GM21723 (cell line): Measurements from ENCODE around the gene EXT2.

Experiments used
- ATAC-seq: cut with Tn5 transposase; IDR thresholded peaks from one replicate; pipeline ENCODE4 v1.9.1; 2021; ENCODE audit warnings: mild to moderate bottlenecking, moderate library complexity; ENCODE audit not compliant: unreplicated experiment

Gene EXT2

DNA sequence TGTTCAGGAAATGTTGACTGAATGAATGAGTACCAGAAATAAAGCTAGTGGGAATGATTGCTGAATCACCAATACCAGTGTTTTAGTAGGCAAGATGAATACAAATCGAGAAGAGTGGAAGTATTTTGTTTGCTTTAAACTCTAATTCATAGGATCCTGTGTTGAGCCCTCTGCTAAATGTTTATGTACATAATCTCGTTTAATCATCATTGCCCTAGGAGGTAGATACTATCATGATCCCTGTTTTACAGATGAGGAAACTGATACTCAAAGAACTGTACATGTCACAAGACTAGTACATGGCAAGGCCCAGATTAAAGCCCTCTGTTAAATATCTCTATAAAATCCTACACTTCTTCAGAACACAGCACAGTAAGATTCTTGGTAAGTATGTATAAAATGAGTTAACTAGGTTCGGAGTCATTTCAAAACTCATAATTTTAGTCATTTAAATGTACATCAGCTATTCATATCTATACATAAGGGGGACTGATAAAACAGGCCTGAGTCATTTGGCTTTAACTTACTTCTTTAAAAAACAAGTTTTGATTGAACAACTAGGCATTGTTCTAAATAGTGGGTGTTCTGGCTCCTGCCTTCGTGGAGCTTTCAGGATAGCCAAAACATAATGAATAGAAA lies 97.1 kb downstream of the EXT2 start:
- no peak for ATAC-seq

- ATAC-seq: no peak
Observed at GRCh38 chr11:44193856-44194255, 98.4 kb downstream of the EXT2 start.

- ATAC-seq: no peak
Observed at GRCh38 chr11:44198146-44198724, 102.8 kb downstream of the EXT2 start.

GRCh38 chr11:44199298-44199697 lies 103.8 kb downstream of the EXT2 start:
- ATAC-seq: no peak

DNA sequence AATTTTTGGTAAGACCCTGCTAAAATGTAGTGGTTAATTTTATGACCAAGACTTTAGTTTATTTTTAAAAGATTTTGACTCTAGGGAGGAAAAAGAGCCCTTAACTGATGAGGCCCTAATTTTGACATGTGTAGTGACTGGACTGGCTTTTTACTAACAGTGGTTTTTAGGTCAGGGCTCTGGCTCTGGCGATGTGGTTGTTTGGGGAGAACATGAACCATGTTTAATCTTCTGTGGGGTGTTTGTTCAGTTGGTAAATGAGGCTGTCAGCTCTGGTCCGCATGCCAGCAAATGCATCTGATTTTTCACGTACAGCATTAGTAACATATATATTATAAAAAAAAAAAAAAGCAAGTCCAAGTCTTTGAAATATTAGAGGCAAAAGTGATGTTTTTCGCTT lies 104.3 kb downstream of the EXT2 start:
- no peak for ATAC-seq

DNA sequence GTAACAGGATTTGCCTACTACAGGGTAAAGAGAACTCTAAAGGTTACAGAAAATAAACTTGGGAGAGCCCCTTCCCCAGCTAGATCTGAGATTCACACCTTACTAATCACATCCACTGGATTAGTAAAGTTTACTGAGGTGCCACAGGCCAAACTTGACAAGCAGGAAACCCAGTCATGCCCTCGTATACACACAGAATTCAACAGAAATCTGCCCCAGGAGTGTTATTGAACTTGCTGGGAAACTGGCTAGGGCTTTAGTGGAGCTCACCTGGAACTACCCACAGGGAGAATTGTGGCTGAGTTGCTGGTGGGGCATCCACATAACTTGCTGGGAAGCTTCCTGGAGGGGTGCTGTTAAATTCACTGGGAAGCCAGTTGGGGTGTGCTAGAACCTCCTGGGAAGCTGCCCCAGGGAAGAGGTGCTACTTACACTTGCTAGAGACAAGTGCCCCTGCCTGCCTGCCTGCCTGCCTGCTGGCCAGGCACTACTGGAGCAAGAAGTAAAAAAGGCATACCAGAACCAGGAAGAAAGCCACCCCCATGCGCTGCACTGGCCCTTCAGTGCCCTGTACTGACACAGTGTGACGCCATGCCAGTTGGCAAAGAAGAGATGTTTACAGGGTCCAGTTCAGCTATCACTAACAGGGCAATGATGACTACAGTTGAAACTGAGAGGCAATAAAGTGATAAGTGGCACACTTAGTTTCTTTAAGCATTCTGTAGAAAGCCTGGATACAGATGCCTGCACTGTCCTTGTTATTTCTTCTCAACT lies 108.0 kb downstream of the EXT2 start:
- no peak for ATAC-seq

DNA sequence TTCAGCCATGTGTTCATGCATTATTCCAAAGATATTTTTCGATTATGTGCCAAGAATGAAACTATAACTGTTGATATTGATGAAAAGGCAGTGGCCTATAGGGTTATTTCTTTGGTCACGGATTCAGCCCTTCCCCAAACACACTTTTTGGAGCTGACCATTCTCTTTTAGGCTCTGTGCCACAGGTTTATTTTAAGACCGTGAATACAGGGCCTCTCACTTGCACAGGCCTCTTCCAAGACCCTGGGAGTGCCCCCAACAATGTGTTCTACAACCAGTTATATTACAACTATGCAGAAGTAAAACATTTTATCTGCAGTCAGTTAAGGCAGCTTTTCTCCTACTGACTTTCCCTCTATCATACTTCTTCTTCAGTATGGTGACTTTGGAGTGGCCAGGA lies 109.9 kb downstream of the EXT2 start:
- ATAC-seq: no peak

- ATAC-seq: no peak
Observed at GRCh38 chr11:44205836-44206235, 110.4 kb downstream of the EXT2 start.

GRCh38 chr11:44207292-44207691 lies 111.8 kb downstream of the EXT2 start:
- no peak for ATAC-seq

- no peak for ATAC-seq
Observed at GRCh38 chr11:44208976-44209603, 113.6 kb downstream of the EXT2 start.

DNA sequence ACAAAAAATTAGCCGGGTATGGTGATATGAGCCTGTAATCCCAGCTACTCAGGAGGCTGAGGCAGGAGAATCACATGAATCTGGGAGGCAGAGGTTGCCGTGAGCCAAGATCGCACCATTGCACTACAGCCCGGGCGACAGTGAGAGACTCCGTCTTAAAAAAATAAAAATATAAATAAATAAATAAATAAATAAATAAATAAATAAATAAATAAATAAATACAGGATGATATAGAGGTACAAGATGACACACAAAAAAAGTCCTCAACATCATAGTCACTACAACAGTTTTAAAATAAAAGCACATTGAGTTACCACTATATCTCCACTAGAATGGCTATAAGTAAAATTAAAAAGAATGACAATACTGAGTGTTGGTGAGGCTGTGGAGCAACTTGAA lies 116.7 kb downstream of the EXT2 start:
- no peak for ATAC-seq

- no peak for ATAC-seq
Observed at GRCh38 chr11:44213148-44213547, 117.7 kb downstream of the EXT2 start.

DNA sequence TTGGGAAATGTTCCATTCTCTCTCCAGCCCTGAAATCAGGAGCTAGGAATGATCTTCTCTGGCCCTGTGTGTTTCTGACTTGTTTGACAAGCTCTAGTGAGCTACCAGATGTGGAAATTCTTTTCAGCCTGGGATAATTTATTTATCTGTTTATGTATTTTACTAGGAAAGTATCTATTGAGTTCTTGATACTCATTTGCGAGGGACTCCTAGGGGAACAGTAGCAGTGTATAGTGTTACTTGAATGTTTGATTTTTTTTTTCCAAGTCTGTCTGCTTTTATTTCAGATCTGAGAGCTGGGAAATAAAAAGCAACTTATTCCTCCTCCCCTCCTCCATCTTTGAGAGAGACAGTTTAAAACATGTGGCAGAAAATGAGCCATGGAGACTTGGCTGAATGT lies 122.0 kb downstream of the EXT2 start:
- ATAC-seq: no peak

DNA sequence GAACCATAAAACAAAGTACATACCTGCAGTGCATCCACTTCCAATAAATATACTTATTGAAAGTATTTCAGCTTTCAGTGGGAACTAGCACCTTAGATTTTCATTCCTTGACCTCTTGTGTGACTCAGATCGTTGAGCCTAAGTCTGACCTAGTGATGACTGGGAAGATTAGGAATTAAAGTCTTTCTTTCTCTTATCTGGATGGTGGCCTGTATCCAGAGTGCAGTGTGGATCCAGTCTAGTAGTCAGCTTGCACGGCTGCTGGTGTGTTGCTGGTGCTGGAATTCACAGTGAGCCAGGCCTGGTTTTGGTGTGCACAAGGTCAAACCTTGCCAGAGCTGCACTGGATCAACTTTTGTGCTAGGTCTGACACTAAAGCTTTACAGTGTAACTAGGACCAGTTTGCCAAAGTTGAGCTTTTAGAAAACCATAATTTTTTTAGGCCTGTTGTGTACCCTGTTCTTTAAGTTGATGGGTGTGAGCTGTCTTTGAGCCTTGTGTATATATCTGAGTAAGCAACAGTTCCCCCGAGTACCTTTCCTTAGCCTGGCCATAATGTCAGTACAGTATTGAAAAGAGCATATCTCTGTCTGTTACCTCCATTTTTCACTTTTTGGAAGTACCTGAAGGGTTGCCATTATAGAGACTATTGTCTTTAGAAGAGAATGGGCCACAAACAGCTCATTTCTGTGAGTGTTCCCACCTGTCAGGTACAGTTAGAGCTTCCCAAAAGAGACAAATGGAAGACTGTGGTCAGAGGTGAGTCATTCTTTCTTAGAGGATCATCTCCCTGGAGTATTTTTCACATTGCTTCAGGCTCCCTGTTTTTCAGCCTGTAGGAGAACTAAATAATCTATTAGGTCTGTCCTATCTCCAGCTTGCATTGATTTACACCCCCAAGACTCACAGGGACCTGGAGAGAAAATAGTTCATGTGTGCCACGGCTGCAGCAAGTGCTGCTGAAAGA lies 124.6 kb downstream of the EXT2 start:
- no peak for ATAC-seq

GRCh38 chr11:44221456-44221855 lies 126.0 kb downstream of the EXT2 start:
- no peak for ATAC-seq

- no peak for ATAC-seq
Observed at GRCh38 chr11:44221992-44222391, 126.5 kb downstream of the EXT2 start.

DNA sequence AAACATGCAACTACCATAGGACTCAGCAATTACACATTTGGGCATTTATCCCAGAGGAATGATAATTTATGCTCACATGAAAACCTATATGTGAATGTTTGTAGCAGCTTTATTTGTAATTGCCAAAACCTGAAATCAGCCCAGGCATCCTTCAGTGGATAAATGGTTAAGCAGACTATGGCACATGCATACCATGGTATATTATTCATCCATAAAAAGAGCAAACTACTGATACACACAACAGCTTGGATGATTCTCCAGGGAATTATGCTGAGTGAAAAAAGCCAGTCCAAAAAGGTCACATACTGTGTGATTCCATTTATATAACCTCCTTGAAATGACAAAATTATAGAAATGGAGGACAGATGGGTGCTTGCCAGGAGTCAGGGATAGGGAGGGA lies 127.8 kb downstream of the EXT2 start:
- no peak for ATAC-seq

DNA sequence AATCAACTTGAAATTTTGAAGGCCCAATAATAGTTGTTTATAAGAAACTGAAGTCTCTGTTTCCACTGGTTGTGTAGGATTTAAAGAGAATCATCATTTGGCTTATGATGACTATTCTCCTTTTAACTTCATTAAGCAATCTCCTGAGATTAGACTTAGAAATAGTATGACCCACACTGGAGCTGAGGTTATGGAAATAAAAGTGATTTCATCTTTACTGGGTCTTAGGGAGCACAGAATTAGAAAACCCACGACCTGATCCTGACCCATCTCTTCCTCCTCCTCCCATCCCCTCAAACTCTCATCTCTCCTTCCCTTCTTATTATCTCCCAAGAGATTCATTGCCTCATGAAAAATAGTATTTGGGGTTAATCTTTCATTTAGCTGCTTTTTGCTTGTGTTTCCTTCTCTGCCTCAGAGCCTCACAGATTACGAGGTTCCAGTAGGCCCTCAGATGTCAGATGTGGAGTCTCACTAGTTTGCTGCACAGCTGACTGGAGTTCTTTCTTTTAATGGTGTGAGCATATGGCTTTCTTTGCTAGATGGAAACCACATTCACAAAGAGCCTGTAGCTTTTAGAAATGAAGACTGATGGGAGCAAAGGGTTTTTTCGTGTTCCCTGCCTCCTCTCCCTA lies 129.5 kb downstream of the EXT2 start:
- ATAC-seq: no peak

DNA sequence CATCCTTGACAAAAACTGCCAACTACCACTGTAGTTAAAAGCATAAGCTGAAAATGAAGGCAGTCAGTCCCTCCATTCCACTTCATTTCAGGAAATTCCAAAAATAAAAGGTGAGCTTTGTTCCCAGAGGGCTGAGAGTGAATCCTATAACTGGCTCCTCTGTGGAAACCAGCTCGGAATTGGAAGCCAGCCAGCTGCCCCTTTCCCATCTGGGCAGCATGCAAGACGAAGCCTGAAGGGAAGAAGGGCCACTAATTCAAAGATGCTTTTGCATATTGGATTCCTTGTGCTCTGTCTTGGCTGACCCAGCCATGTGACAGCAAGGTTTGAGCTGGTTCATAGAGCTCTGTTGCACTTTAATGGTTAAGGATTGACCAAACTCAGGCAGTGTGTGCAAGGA lies 131.0 kb downstream of the EXT2 start:
- ATAC-seq: no peak

- ATAC-seq: no peak
Observed at GRCh38 chr11:44226945-44227344, 131.5 kb downstream of the EXT2 start.
